GM12891 (cell line): ENCODE data around the gene CLCN7.

Experiments used
- POLR2A ChIP-seq: IDR thresholded peaks from 2 replicates; pipeline ENCODE4 v1.6.1; 2011; ENCODE audit warnings: low read depth, low read length, control low read depth
- POLR2AphosphoS5 ChIP-seq: IDR thresholded peaks from 2 replicates; pipeline ENCODE4 v1.6.1; 2011; ENCODE audit warnings: low read depth, low read length, control low read depth

DNA sequence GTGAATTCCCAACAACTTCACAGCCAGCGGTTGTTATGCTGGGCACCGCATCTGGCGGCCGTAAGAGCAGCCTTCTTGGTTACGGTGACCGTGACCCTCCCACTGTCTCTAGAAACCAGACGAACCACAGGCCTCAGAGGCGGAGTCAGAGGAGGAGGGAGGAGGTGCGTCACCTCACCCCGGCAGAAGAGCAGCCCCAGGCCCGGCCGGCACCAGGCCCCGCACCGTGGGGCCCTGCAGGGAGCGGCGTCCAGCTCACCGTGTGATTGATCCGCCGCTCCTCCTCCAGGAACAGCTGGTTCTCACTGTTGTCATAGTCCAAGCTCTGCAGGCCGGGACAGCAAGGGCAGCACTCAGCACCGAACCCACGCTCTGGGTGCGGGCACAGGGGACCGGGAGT lies 13.7 kb downstream of the CLCN7 start:
- TF ChIP-seq POLR2AphosphoS5 = no peak
- TF ChIP-seq POLR2A = no peak
